Fibroblast of the aortic adventitia (primary cell): Measurements from ENCODE around the gene PHOSPHO2. TPM values are rescaled to one million over a fixed set of nuclear protein-coding genes. Genes with fewer than 3 reads are reported as not detected.
"Not testable (repeated sequence)": the region's sequence is repeated elsewhere in the genome, so short reads cannot be mapped to it uniquely, and the experiment has no call there.

ENCODE experiments used
- DNase-seq: peaks from one replicate; pipeline ENCODE4 v3.0.0-alpha.2; 2010; ENCODE audit warnings: low read depth
- H3K4me3 ChIP-seq: 2 replicates; pipeline ENCODE4 v1.5.1; 2011; ENCODE audit warnings: low read depth, mild to moderate bottlenecking, control low read depth, low read length, moderate library complexity
- total RNA-seq: library from RNA; depleted of rRNA; stranded (reverse); fragments of >200 nt; gene quantifications from 2 replicates; pipeline ENCODE4 v1.2.3, GENCODE V29; 2012; ENCODE audit warnings: low replicate concordance
- TF ChIP-seq, protein P1 (sequence below): IDR thresholded peaks from 2 replicates; pipeline ENCODE4 v1.5.1; 2011; ENCODE audit warnings: mild to moderate bottlenecking, low read length, control low read depth, inconsistent platforms; ENCODE audit not compliant: insufficient read depth

The PHOSPHO2 gene
- total RNA-seq, 1 donor = 5.2 TPM

DNA sequence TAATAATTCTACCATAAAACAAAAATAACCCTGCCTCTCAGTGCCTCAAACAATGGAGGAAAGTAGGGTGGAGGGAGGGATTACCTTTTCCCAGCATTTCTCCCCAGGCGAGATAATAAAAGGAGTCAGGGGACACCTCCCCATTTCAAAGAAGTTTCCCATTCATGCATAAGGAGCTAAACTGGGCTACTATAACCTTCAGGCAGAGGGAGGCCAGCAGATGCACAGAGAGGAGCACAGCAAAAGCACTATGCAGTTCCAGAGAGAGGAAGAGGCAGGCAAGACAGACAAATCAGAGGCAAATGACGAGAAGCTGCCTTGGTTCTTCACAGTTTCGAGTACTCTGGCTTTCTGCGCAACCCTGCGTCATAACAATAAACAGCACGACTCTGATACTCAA is 17.4 kb upstream of the PHOSPHO2 start:
- DNase-seq = no peak
- H3K4me3 ChIP-seq = no peak overlapping the region
- TF ChIP-seq, protein P1, sequence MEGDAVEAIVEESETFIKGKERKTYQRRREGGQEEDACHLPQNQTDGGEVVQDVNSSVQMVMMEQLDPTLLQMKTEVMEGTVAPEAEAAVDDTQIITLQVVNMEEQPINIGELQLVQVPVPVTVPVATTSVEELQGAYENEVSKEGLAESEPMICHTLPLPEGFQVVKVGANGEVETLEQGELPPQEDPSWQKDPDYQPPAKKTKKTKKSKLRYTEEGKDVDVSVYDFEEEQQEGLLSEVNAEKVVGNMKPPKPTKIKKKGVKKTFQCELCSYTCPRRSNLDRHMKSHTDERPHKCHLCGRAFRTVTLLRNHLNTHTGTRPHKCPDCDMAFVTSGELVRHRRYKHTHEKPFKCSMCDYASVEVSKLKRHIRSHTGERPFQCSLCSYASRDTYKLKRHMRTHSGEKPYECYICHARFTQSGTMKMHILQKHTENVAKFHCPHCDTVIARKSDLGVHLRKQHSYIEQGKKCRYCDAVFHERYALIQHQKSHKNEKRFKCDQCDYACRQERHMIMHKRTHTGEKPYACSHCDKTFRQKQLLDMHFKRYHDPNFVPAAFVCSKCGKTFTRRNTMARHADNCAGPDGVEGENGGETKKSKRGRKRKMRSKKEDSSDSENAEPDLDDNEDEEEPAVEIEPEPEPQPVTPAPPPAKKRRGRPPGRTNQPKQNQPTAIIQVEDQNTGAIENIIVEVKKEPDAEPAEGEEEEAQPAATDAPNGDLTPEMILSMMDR = no peak

DNA sequence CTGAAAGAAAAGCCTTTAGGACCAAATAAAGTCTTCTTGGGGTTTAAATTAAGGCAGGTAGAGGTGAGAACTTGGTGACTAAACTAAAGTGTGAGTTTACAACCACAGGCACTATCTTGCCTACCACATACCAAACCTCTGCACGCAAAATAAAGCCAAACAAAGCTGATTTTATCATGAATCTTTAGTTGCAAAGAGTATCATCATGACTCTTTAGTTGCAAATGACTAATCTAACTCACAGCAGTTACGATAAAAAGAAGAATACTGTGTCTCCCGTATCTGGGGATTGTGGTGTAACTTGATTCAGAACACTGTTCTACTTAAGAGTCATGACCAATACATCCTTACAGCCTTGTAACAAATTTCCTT is 11.2 kb upstream of the PHOSPHO2 start:
- no peak overlapping the region for H3K4me3 ChIP-seq
- no peak for DNase-seq
- TF ChIP-seq, protein P1 = no peak

DNA sequence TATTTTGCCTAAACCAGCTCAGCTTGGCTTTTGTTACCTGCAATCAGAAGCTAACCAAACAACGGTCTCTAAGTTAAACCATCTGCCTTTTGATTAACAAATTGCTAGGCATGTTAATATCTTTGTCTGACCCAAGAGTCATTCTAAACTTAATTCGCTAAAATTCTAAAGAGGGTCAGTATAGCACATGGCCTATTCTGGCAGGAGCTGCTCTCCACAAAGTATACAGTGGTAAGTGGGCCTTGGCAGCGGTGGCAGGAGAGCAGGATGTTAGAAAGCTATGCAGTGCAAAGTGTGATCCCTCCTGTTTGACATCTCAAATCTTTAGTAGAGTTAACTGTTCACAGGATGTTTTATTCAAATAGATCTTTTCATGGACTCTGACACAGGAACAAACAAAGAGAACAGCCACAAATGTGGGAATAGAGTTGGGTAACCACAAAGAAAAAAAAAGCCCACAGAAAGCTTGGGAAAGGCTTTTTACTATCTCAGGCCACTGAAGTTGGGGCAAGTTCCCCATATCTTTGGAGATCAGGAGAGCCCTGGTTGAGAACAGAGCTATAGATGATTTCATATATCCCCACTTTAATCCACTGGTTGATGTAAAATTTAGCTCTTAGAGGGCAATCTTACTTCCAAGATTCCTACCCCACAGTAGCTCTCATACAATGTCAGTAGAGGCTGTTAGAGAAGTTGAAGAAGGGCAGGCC is 10.7 kb upstream of the PHOSPHO2 start:
- TF ChIP-seq, protein P1 = no peak
- H3K4me3 ChIP-seq = no peak overlapping the region
- no peak for DNase-seq

DNA sequence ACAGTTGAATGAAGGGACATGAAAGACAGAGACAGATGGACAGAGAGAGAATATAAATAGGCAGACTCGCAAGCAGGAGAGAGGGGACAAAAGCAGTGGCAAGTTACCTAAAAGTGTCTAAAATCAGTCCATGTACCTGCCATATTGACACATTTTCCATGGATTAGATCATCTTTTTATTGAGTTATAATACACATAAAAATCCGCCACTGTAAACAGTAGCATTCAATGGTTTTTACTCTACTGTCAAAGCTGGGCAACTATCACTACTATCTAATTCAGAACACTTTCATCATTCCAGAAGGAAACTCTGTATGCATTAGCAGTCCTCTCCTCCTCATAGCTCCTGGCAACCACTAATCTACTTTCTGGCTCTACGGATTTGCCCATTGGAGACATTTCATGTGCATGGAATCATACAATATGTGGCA is 10.1 kb upstream of the PHOSPHO2 start:
- no peak overlapping the region for H3K4me3 ChIP-seq
- TF ChIP-seq, protein P1 = no peak
- no peak for DNase-seq

DNA sequence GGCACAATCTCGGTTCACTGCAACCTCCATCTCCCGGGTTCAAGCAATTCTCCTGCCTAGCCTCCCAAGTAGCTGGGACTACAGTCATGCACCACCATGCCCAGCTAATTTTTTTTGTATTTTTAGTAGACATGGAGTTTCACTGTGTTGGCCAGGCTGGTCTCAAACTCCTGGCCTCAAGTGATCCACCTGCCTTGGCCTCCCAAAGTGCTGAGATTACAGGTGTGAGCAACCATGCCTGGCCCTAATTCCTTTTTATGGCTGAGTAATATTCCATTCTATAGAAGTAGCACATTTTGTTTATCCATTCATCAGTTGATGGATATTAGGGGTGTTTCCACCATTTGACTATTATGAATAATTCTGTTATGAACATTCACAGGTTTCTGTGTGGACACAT is 9.6 kb upstream of the PHOSPHO2 start:
- DNase-seq, H3K4me3 ChIP-seq: not testable (repeated sequence)

DNA sequence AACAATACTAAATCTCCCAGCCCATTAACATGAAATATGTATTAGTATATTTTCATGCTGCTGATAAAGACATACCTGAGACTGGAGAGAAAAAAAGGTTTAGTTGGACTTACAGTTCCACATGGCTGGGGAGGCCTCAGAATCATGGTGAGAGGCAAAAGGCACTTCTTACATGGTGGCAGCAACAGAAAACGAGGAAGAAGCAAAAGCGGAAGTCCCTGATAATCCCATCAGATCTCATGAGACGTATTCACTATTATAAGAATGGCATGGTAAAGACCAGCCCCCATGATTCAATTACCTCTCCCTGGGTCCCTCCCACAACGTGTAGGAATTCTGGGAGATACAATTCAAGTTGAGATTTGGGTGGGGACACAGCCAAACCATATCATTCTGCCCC is 7.4 kb upstream of the PHOSPHO2 start:
- DNase-seq, H3K4me3 ChIP-seq: not testable (repeated sequence)

DNA sequence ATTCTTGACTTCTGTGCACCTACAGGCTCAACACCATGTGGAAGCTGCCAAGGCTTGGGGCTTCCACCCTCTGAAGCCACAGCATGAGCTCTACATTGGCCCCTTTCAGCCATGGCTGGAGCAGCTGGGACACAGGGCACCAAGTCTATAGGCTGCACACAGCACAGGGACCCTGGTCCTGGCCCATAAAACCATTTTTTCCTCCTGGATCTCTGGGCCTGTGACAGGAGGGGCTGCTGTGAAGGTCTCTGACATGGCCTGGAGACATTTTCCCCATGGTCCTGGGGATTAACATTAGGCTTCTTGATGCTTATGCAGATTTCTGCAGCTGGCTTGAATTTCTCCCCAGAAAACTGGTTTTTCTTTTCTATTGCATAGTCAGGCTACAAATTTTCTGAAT is 6.3 kb upstream of the PHOSPHO2 start:
- H3K4me3 ChIP-seq, DNase-seq: not testable (repeated sequence)

DNA sequence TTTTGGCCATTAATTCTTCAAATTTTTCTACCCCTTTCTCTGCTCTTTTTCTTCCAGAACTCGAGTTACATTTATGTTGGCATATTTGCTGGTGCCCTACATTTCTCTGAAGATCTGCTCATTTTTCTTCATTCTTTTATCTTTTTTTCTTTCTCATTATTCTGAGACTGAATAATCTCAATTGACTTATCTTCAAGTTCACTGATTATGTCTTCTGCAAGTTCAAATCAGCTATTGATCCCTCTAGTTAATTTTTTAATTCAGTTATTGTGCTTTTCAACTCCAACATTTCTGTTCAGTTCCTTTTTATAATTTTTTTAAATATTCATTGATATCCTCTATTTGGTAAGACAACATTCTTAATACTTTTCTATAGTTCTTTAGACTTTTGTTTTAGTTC is 3.3 kb upstream of the PHOSPHO2 start:
- DNase-seq = no peak
- no peak overlapping the region for H3K4me3 ChIP-seq
- TF ChIP-seq, protein P1 = no peak
